Right ventricle myocardium superior (tissue), 1 donor: ENCODE data around the gene SARM1. TPM values are rescaled to one million over a fixed set of nuclear protein-coding genes. Genes with fewer than 3 reads are reported as not detected.

ENCODE experiments used
- ATAC-seq: fragments of 200-7000 bp; cut with Tn5 transposase; one replicate; pipeline ENCODE4 v1.9.1; 2020; ENCODE audit warnings: mild to moderate bottlenecking; ENCODE audit not compliant: poor library complexity
- DNase-seq: peaks from one replicate; pipeline ENCODE4 v3.0.0-alpha.2; 2020
- intact Hi-C: fragments of 100-400 bp; cut with DNase I; formaldehyde crosslinking; loops from one replicate; pipeline ENCODE4 v1.11.2; 2022
- microRNA-seq: library from miRNA; unstranded; fragments of <30 nt; microRNA quantifications from one replicate; pipeline ENCODE4 v1.2.0, GENCODE V29; 2020
- total RNA-seq: library from RNA; stranded (reverse); fragmentation: NEBNext Ultra II Directional; extraction: Animal tissue kit (Norgen Biotek cat#: 25700); gene quantifications from one replicate; pipeline ENCODE4 v1.2.1, GENCODE V29; 2021
- donor health status: DM: no; HTN: yes; CAD: no; lungs with severe emphysema.

SARM1 gene
- total RNA-seq, 1 donor from 2014 or later: 5.0 TPM

DNA sequence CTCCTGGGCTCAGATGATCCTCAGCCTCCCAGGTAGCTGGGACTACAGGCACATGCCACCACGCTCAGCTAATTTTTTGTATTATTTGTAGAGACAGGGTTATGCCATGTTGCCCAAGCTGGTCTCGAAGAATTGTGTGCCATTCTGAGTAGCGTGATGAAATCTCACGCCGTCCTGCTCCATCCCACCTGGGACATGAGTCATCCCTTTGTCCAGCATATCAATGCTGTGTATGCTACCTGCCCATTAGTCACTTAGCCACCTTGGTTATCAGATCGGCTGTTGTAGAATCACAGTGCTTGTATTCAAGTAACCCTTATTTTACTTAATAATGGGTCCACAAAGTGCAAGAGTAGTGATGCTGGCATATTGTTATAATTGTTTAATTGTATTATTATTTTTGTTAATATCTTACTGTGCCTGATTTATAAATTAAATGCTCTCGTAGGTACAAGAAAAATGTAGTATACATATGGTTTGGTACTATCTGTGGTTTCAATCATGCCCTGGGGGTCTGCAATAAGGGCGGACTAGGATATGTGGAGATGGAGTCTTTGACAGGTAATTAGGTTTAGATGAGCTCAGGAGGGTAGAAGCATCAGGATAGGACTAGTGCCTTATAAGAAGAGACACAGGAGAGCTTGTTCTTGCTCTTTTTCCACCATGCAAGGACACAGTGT lies 75.4 kb downstream of the SARM1 start:
- ATAC-seq (no peak), DNase-seq (no peak)
- intact Hi-C loops: no loop called here

DNA sequence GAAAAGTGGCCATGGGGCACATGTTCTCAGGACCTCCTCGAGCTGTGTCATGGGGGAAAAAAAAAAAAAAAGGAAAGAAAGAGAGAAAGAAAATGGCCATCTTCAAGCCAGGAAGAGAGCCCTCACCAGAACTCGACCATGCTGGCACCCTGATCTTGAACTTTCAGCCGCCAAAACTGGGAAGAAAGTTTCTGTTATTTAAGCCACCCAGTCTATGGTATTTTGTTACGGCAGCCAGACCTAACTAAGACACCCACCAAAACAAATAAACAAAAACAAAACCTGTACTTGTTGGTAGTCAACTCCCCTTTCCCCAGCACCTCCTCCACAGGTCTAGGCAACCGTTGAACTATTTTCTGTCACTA lies 75.9 kb downstream of the SARM1 start:
- intact Hi-C loops: no loop called here
- DNase-seq: no peak
- ATAC-seq: no peak

DNA sequence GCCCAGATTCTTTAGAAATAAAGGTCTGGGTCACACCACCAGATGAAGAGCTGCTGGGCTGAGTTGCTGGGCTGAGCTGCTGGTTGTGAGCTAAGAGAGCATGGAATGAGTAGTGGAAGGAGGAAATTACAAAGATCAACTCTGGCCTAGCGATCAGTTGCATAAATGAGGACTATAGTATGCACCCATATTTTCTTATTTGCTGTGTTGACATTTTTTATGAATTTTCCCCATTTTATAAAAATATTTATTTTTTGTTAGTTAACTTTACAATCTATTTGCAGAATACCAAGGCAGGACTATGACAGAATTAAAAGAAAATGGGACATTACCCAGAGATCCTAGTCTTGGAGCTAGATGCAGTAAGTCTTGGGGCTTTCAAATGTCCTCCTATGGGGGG lies 78.4 kb downstream of the SARM1 start:
- intact Hi-C loops: no loop called here
- no peak for ATAC-seq
- no peak for DNase-seq

Small RNA genes within 50 kb of the gene (microRNA-seq; reads per million reads assigned to microRNA genes)
- not detected for gene MIR4723

Other genes with a start within 250 kb of the SARM1 start
- gene TMEM97, start 52.5 kb upstream of the SARM1 start, total RNA-seq: 2.0 TPM
- gene IFT20, start 36.2 kb upstream of the SARM1 start, total RNA-seq: 11.2 TPM
- 33.8 TPM for gene TNFAIP1, start 35.9 kb upstream of the SARM1 start, total RNA-seq
- 158 TPM for gene POLDIP2, start 14.2 kb upstream of the SARM1 start, total RNA-seq
- gene SEBOX, start 6.5 kb upstream of the SARM1 start, total RNA-seq: not detected
- 30.2 TPM for gene VTN, start 1.4 kb upstream of the SARM1 start, total RNA-seq
- 6.3 TPM for gene SLC46A1, start 34.5 kb downstream of the SARM1 start, total RNA-seq
- not detected for gene SLC13A2, start 102.0 kb downstream of the SARM1 start, total RNA-seq
- gene FOXN1, start 134.7 kb downstream of the SARM1 start, total RNA-seq: not detected
- 22.6 TPM for gene UNC119, start 180.9 kb downstream of the SARM1 start, total RNA-seq
- 33.4 TPM for gene PIGS, start 199.8 kb downstream of the SARM1 start, total RNA-seq
- gene ALDOC, start 205.2 kb downstream of the SARM1 start, total RNA-seq: 353 TPM
- gene SPAG5, start 227.3 kb downstream of the SARM1 start, total RNA-seq: 1.1 TPM
- gene RSKR, start 242.5 kb downstream of the SARM1 start, total RNA-seq: 4.8 TPM